GM21528 (cell line): Measurements from ENCODE around the gene CREB1.
"Not testable (repeated sequence)": the region's sequence is repeated elsewhere in the genome, so short reads cannot be mapped to it uniquely, and the experiment has no call there.

Experiments
- ATAC-seq: cut with Tn5 transposase; IDR thresholded peaks from one replicate; pipeline ENCODE4 v1.9.1; 2021; ENCODE audit warnings: mild to moderate bottlenecking, moderate library complexity; ENCODE audit not compliant: unreplicated experiment, low FRiP score

Gene CREB1

GRCh38 chr2:207606399-207606798 lies 76.6 kb downstream of the CREB1 start:
- ATAC-seq = no peak

- no peak for ATAC-seq
These were observed 77.1 kb downstream of the CREB1 start for GRCh38 chr2:207606829-207607228.

GRCh38 chr2:207612714-207613113 lies 83.0 kb downstream of the CREB1 start:
- no peak for ATAC-seq

GRCh38 chr2:207614824-207615223 lies 85.1 kb downstream of the CREB1 start:
- no peak for ATAC-seq

- no peak for ATAC-seq
These were observed 86.4 kb downstream of the CREB1 start for GRCh38 chr2:207616185-207616584.

GRCh38 chr2:207617011-207617671 lies 87.4 kb downstream of the CREB1 start:
- ATAC-seq = no peak

GRCh38 chr2:207619764-207620203 lies 90.0 kb downstream of the CREB1 start:
- ATAC-seq = peak; percentile 42

GRCh38 chr2:207621501-207622039 lies 91.8 kb downstream of the CREB1 start:
- ATAC-seq = no peak

- ATAC-seq = peak; percentile 41
These were observed 94.6 kb downstream of the CREB1 start for GRCh38 chr2:207624185-207625013.

GRCh38 chr2:207625014-207625907 lies 95.5 kb downstream of the CREB1 start, which contains the start of gene METTL21A:
METTL21A (minus strand) TSS chr2:207625394; CDS start chr2:207624375, 1,019 bp downstream.
- peak; percentile 62 for ATAC-seq

GRCh38 chr2:207629553-207629952 lies 99.8 kb downstream of the CREB1 start:
- no peak for ATAC-seq

- no peak for ATAC-seq
These were observed 100.7 kb downstream of the CREB1 start for GRCh38 chr2:207630491-207630890.

- ATAC-seq = no peak
These were observed 103.1 kb downstream of the CREB1 start for GRCh38 chr2:207632575-207633493.

GRCh38 chr2:207633686-207634085 lies 103.9 kb downstream of the CREB1 start:
- no peak for ATAC-seq

- ATAC-seq = no peak
These were observed 105.9 kb downstream of the CREB1 start for GRCh38 chr2:207635468-207636200.

GRCh38 chr2:207639288-207639687 lies 109.5 kb downstream of the CREB1 start:
- ATAC-seq = not testable (repeated sequence)

- ATAC-seq = no peak
These were observed 110.4 kb downstream of the CREB1 start for GRCh38 chr2:207640160-207640559.

- ATAC-seq = no peak
These were observed 110.9 kb downstream of the CREB1 start for GRCh38 chr2:207640661-207641060.

- ATAC-seq = no peak
These were observed 114.1 kb downstream of the CREB1 start for GRCh38 chr2:207643892-207644291.
